Thyroid gland (tissue), 4 donors: ENCODE results near the gene NIM1K.

Source experiments
- CTCF ChIP-seq, 6 experiments: fragments of 200-600 bp in 3 of 6; fragments of 450-650 bp in 3 of 6; sonication (generic) in 3 of 6; IDR thresholded peaks; one replicate each; pipeline ENCODE4 v1.5.1; 2016 to 2019; ENCODE audit warnings: antibody characterized with exemption in 6 of 6, mild to moderate bottlenecking in 2 of 6, inconsistent platforms in 1 of 6, moderate library complexity in 1 of 6
- POLR2A ChIP-seq, 2 donors: fragments of 450-650 bp; IDR thresholded peaks; one replicate each; pipeline ENCODE4 v1.6.1; 2017; ENCODE audit warnings: antibody characterized with exemption in 2 of 2, mild to moderate bottlenecking in 2 of 2, moderate library complexity in 1 of 2

DNA sequence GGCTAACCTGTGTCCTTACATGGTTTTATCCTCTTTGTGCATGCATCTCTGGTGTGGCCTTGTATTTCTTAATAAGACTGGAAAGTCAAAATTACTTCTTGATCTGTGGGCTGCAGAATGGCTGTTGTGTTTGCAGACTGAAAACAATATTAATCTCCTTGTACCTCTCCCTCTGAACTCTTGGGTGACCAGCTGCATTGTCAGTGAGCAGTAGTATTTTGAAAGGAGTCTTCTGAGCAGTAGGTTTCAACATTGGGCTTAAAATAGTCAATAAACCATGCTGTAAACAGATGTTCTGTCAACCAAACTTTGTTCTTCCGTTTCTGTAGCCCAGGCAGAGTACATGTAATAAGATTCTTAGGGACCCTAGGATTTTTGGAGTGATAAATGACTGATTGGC lies 26.7 kb upstream of the NIM1K start:
- TF ChIP-seq CTCF (IDR thresholded peaks at IDR 0.05), result no peak
- TF ChIP-seq POLR2A (IDR thresholded peaks at IDR 0.05), result no peak
